GM20431 (cell line): ENCODE data around the gene ATP11A.
"Not testable (repeated sequence)": the region's sequence is repeated elsewhere in the genome, so short reads cannot be mapped to it uniquely, and the experiment has no call there.

Experiments
- in situ Hi-C: fragments of 300-500 bp; cut with MseI, MboI; formaldehyde crosslinking; loops from one replicate; pipeline ENCODE4 v1.15.0; 2020; ENCODE audit warnings: low sequenced_read_pairs; ENCODE audit not compliant: unreplicated experiment

The ATP11A gene

GRCh38 chr13:112706171-112706570 is 16.3 kb downstream of the ATP11A start:
- in situ Hi-C loops: no loop called here

- in situ Hi-C loops: no loop called here
Measured at GRCh38 chr13:112708560-112709240, 18.9 kb downstream of the ATP11A start.

GRCh38 chr13:112709316-112709715 is 19.5 kb downstream of the ATP11A start:
- in situ Hi-C loops: not testable (repeated sequence)

- in situ Hi-C loops: no loop called here
Measured at GRCh38 chr13:112709825-112710783, 20.3 kb downstream of the ATP11A start.

GRCh38 chr13:112710855-112711527 is 21.2 kb downstream of the ATP11A start:
- in situ Hi-C loops: no loop called here

GRCh38 chr13:112711528-112712265 is 21.9 kb downstream of the ATP11A start:
- in situ Hi-C loops: no loop called here

- in situ Hi-C loops: no loop called here
Measured at GRCh38 chr13:112712451-112713207, 22.8 kb downstream of the ATP11A start.

GRCh38 chr13:112713517-112714253 is 23.8 kb downstream of the ATP11A start:
- in situ Hi-C loops: no loop called here

- in situ Hi-C loops: no loop called here
Measured at GRCh38 chr13:112714376-112715174, 24.7 kb downstream of the ATP11A start.

- in situ Hi-C loops: no loop called here
Measured at GRCh38 chr13:112715210-112715609, 25.4 kb downstream of the ATP11A start.

GRCh38 chr13:112715715-112716460 is 26.1 kb downstream of the ATP11A start:
- in situ Hi-C loops: no loop called here

GRCh38 chr13:112716461-112716820 is 26.6 kb downstream of the ATP11A start:
- in situ Hi-C loops: no loop called here

- in situ Hi-C loops: no loop called here
Measured at GRCh38 chr13:112716841-112717520, 27.1 kb downstream of the ATP11A start.

GRCh38 chr13:112718318-112718717 is 28.5 kb downstream of the ATP11A start:
- in situ Hi-C loops: no loop called here

- in situ Hi-C loops: no loop called here
Measured at GRCh38 chr13:112719016-112719415, 29.2 kb downstream of the ATP11A start.

- in situ Hi-C loops: no loop called here
Measured at GRCh38 chr13:112719556-112719955, 29.7 kb downstream of the ATP11A start.

- in situ Hi-C loops: no loop called here
Measured at GRCh38 chr13:112720251-112720650, 30.4 kb downstream of the ATP11A start.
